IMR-90 (cell line): ENCODE data around the gene GAREM1. TPM values are rescaled to one million over a fixed set of nuclear protein-coding genes. Genes with fewer than 3 reads are reported as not detected.

Experiments
- ATAC-seq: fragments of 200-7000 bp; cut with Tn5 transposase; 2 replicates; pipeline ENCODE4 v1.9.1; 2020; ENCODE audit warnings: low read depth, mild to moderate bottlenecking, moderate library complexity
- BruUV-seq: library from RNA; stranded (reverse); fragments of 400-500 nt; replicated peaks from 2 replicates; lab custom pipeline; 2021; lab: Mats Ljungman, UMichigan
- CTCF ChIA-PET: fragments of 300-600 bp; formaldehyde crosslinking; extraction: SDS; loops from one replicate; lab custom pipeline; 2021; ENCODE audit warnings: antibody characterized with exemption; lab: Yijun Ruan, JAX
- POLR2A ChIA-PET: fragments of 300-600 bp; sonication (Branson Sonifier 250); formaldehyde crosslinking; loops from one replicate; lab custom pipeline; 2022; ENCODE audit warnings: antibody characterized with exemption; ENCODE audit not compliant: unreplicated experiment; lab: Charles Lee
- DNase-seq: peaks from one replicate; pipeline ENCODE4 v3.0.0; 2013
- H2AFZ ChIP-seq: replicated peaks from 2 replicates; pipeline ENCODE3; 2013; ENCODE audit warnings: low read length, mild to moderate bottlenecking; ENCODE audit not compliant: poor library complexity
- H2AK5ac ChIP-seq: 2 replicates; pipeline ENCODE4 v1.6.1; 2013; ENCODE audit warnings: low read depth, low read length, inconsistent platforms
- H2AK9ac ChIP-seq: replicated peaks from 2 replicates; pipeline ENCODE3; 2013; ENCODE audit warnings: mild to moderate bottlenecking, low read depth, low read length, moderate library complexity; ENCODE audit not compliant: poor library complexity
- H2BK120ac ChIP-seq: 2 replicates; pipeline ENCODE4 v1.6.1; 2013; ENCODE audit warnings: low read depth, low read length, inconsistent platforms
- H2BK15ac ChIP-seq: 3 replicates; pipeline ENCODE4 v1.6.1; 2013; ENCODE audit warnings: low read depth, low read length, inconsistent platforms
- H2BK20ac ChIP-seq: 2 replicates; pipeline ENCODE4 v1.6.1; 2013; ENCODE audit warnings: low read depth, mild to moderate bottlenecking, inconsistent platforms, low read length, moderate library complexity
- H2BK5ac ChIP-seq: 2 replicates; pipeline ENCODE4 v1.6.1; 2013; ENCODE audit warnings: mild to moderate bottlenecking, low read depth, low read length, inconsistent platforms; ENCODE audit not compliant: poor library complexity, severe bottlenecking
- H3K14ac ChIP-seq: replicated peaks from 2 replicates; pipeline ENCODE4 v1.6.1; 2013; ENCODE audit warnings: low read depth, low read length, inconsistent platforms
- H3K18ac ChIP-seq: 2 replicates; pipeline ENCODE4 v1.6.1; 2013; ENCODE audit warnings: low read depth, low read length, control low read depth
- H3K23ac ChIP-seq: 2 replicates; pipeline ENCODE4 v1.6.1; 2013; ENCODE audit warnings: low read depth, low read length, inconsistent platforms
- H3K27ac ChIP-seq: 2 replicates; pipeline ENCODE4 v1.5.1; 2013; ENCODE audit warnings: mild to moderate bottlenecking, control low read depth, low read length; ENCODE audit not compliant: insufficient read depth
- H3K27me3 ChIP-seq: 2 replicates; pipeline ENCODE4 v1.6.1; 2013; ENCODE audit warnings: low read length; ENCODE audit not compliant: control insufficient read depth, insufficient read depth
- H3K36me3 ChIP-seq: 2 replicates; pipeline ENCODE4 v1.6.1; 2013; ENCODE audit warnings: low read length, mixed read lengths; ENCODE audit not compliant: control insufficient read depth, insufficient read depth
- H3K4ac ChIP-seq: 2 replicates; pipeline ENCODE4 v1.6.1; 2013; ENCODE audit warnings: low read depth, low read length, inconsistent platforms
- H3K4me1 ChIP-seq: 2 replicates; pipeline ENCODE4 v1.6.1; 2013; ENCODE audit warnings: low read length, mixed read lengths; ENCODE audit not compliant: control insufficient read depth, insufficient read depth
- H3K4me2 ChIP-seq: 2 replicates; pipeline ENCODE4 v1.6.1; 2013; ENCODE audit warnings: low read depth, mild to moderate bottlenecking, control low read depth, low read length, moderate library complexity
- H3K4me3 ChIP-seq: 2 replicates; pipeline ENCODE4 v1.5.1; 2013; ENCODE audit warnings: low read depth, mild to moderate bottlenecking, control low read depth, low read length, moderate library complexity; ENCODE audit not compliant: insufficient read depth
- H3K56ac ChIP-seq: 2 replicates; pipeline ENCODE4 v1.6.1; 2013; ENCODE audit warnings: low read length, inconsistent platforms; ENCODE audit not compliant: insufficient read depth; ENCODE audit errors: extremely low read depth
- H3K79me1 ChIP-seq, 2 experiments: 2 replicates each; pipeline ENCODE4 v1.6.1; 2013; ENCODE audit warnings: low read length in 2 of 2, inconsistent platforms in 1 of 2, low read depth in 1 of 2
- H3K9ac ChIP-seq: 2 replicates; pipeline ENCODE4 v1.6.1; 2013; ENCODE audit warnings: low read depth, low read length, control low read depth
- H3K9me1 ChIP-seq: 2 replicates; pipeline ENCODE4 v1.6.1; 2013; ENCODE audit warnings: low read length, inconsistent platforms; ENCODE audit not compliant: insufficient read depth
- H3K9me3 ChIP-seq: 2 replicates; pipeline ENCODE4 v1.6.1; 2013; ENCODE audit warnings: low read length; ENCODE audit not compliant: control insufficient read depth, insufficient read depth
- H4K20me1 ChIP-seq: 2 replicates; pipeline ENCODE4 v1.6.1; 2013; ENCODE audit warnings: low read length, inconsistent platforms; ENCODE audit not compliant: insufficient read depth
- H4K5ac ChIP-seq: 2 replicates; pipeline ENCODE4 v1.6.1; 2013; ENCODE audit warnings: mild to moderate bottlenecking, low read depth, low read length, control low read depth
- H4K8ac ChIP-seq, 2 experiments: 2 replicates each; pipeline ENCODE4 v1.6.1; 2013; ENCODE audit warnings: low read depth in 2 of 2, low read length in 2 of 2, control low read depth in 1 of 2, inconsistent platforms in 1 of 2
- H4K91ac ChIP-seq: 2 replicates; pipeline ENCODE4 v1.6.1; 2013; ENCODE audit warnings: low read depth, low read length, inconsistent platforms; ENCODE audit not compliant: insufficient read depth
- CHD1 ChIP-seq: IDR thresholded peaks from 2 replicates; pipeline ENCODE4 v1.6.1; 2012; ENCODE audit warnings: low read depth, low read length, improper control_type of control experiment
- FOS ChIP-seq: fragments of 150-350 bp; IDR thresholded peaks from 2 replicates; pipeline ENCODE4 v1.6.1; 2016; ENCODE audit warnings: low read depth, low read length
- MAFK ChIP-seq: IDR thresholded peaks from 2 replicates; pipeline ENCODE4 v1.6.1; 2012; ENCODE audit warnings: low read depth, low read length, improper control_type of control experiment
- MAZ ChIP-seq: IDR thresholded peaks from 2 replicates; pipeline ENCODE4 v1.6.1; 2012; ENCODE audit warnings: low read depth, mild to moderate bottlenecking, low read length, improper control_type of control experiment, moderate library complexity, borderline replicate concordance
- NFE2L2 ChIP-seq: fragments of 150-350 bp; IDR thresholded peaks from 2 replicates; pipeline ENCODE4 v1.6.1; 2016; ENCODE audit warnings: low read depth, mild to moderate bottlenecking, low read length
- POLR2A ChIP-seq: IDR thresholded peaks from 2 replicates; pipeline ENCODE4 v1.6.1; 2012; ENCODE audit warnings: mild to moderate bottlenecking, low read depth, low read length
- RCOR1 ChIP-seq: IDR thresholded peaks from 2 replicates; pipeline ENCODE4 v1.6.1; 2012; ENCODE audit warnings: mild to moderate bottlenecking, low read length, improper control_type of control experiment; ENCODE audit not compliant: insufficient replicate concordance
- WGBS, 2 experiments: methylation state at CpG; one replicate each; pipeline versions ENCODE4 v1.1.5 to v1.1.7; 2013; ENCODE audit warnings: missing lambda C conversion rate in 2 of 2; ENCODE audit not compliant: insufficient read length in 1 of 2; ENCODE audit errors: extremely low coverage in 2 of 2; 5-methylcytosine and 5-hydroxymethylcytosine counted together
- dilution Hi-C: fragments of 300-500 bp; cut with HindIII; formaldehyde crosslinking; loops from one replicate; pipeline ENCODE4 v1.14.3; 2018; ENCODE audit warnings: low sequenced_read_pairs; ENCODE audit not compliant: unreplicated experiment
- in situ Hi-C: fragments of 300-500 bp; cut with MboI; formaldehyde crosslinking; loops from 3 replicates; pipeline ENCODE4 v1.14.3; 2019; ENCODE audit warnings: low sequenced_read_pairs, inconsistent platforms, mixed read lengths
- intact Hi-C: fragments of 100-400 bp; cut with micrococcal nuclease; formaldehyde crosslinking; loops from 2 replicates; pipeline ENCODE4 v1.10.0; 2022
- polyA plus RNA-seq, 3 experiments: library from polyadenylated mRNA; depleted of rRNA; stranded (reverse); fragments of >200 nt; gene quantifications; 2 replicates each; pipeline ENCODE4 v1.2.3, GENCODE V29; 2012; ENCODE audit warnings: low replicate concordance in 1 of 3
- total RNA-seq: library from RNA; depleted of rRNA; stranded (reverse); fragments of >200 nt; gene quantifications from 2 replicates; pipeline ENCODE4 v1.2.3, GENCODE V29; 2012
- TF ChIP-seq, protein P1 (sequence below): fragments of 150-350 bp; IDR thresholded peaks from 2 replicates; pipeline ENCODE4 v1.6.1; 2017; ENCODE audit warnings: mild to moderate bottlenecking, antibody characterized with exemption, low read length, low read depth
- TF ChIP-seq, protein P2 (sequence below): fragments of 150-350 bp; IDR thresholded peaks from 2 replicates; pipeline ENCODE4 v1.6.1; 2016; ENCODE audit warnings: low read depth, mild to moderate bottlenecking, low read length, moderate library complexity, borderline replicate concordance

GAREM1 gene
- total and polyA plus RNA-seq, 2 of the 4 experiments (the other 2 are of a cell fraction), result 1.4 to 2.3 TPM

DNA sequence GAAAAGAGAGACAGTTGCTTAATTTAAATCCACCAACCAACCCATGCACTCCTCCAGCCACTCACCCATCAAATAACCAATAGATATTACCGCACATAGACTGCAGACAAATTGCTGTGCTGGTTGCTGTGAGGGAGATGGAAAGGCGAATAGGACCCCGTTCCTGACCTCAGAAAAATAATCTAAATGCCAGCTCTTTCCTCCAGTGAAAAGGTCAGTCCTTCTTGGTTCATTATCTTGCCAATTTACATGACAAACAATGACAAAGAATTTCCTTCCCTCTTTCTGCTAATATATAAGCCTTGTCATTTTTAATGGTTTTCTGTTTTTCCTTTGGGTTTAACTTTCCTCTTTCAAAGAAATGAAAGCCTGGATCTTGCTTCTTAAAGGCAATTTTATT, 219.2 kb downstream of the GAREM1 start:
- Histone ChIP-seq H2BK15ac (no peak overlapping the region), H3K4me3 (no peak overlapping the region), H3K9ac (no peak overlapping the region), H4K20me1 (no peaks in the 10 kb centered on the region), H4K91ac (no peak overlapping the region), H4K5ac (no peak overlapping the region), H3K9me1 (no peaks in the 10 kb centered on the region), H2AFZ (no peak overlapping the region), H2BK20ac (no peak overlapping the region), H3K27ac (no peak overlapping the region), H3K23ac (no peak overlapping the region), H3K4ac (no peak overlapping the region), H4K8ac (no peak overlapping the region), H3K18ac (no peak overlapping the region), H3K27me3 (no peaks in the 10 kb centered on the region), H2AK9ac (no peak overlapping the region), H3K14ac (no peak overlapping the region), H3K4me2 (no peak overlapping the region), H2AK5ac (no peak overlapping the region), H3K56ac (no peak overlapping the region), H2BK5ac (no peak overlapping the region), H3K4me1 (no peaks in the 10 kb centered on the region), H2BK120ac (no peak overlapping the region), H3K9me3 (no peaks in the 10 kb centered on the region), H3K36me3 (no peaks in the 10 kb centered on the region), H3K79me1 (no peaks in the 10 kb centered on the region)
- WGBS, 2 experiments, result no CpG with 5 or more reads among the region's 3 CpGs
- no peak for DNase-seq
- dilution Hi-C loops, result no loop called here
- ChIA-PET POLR2A (no interaction called here), CTCF (interaction anchor here (0.5 to 1.2 kb wide), 4 partner anchors 9 to 542 kb away, joined by 3 to 7 read pairs (median 3); partner anchors contain the start of gene GAREM1)
- BruUV-seq, result no TSS peak
- in situ Hi-C loops, result no loop called here
- TF ChIP-seq, protein P1, sequence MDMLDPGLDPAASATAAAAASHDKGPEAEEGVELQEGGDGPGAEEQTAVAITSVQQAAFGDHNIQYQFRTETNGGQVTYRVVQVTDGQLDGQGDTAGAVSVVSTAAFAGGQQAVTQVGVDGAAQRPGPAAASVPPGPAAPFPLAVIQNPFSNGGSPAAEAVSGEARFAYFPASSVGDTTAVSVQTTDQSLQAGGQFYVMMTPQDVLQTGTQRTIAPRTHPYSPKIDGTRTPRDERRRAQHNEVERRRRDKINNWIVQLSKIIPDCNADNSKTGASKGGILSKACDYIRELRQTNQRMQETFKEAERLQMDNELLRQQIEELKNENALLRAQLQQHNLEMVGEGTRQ, result no peak
- TF ChIP-seq RCOR1, result no peak
- no peak for TF ChIP-seq FOS
- no peak for TF ChIP-seq MAZ
- TF ChIP-seq NFE2L2, result no peak
- TF ChIP-seq, protein P2, sequence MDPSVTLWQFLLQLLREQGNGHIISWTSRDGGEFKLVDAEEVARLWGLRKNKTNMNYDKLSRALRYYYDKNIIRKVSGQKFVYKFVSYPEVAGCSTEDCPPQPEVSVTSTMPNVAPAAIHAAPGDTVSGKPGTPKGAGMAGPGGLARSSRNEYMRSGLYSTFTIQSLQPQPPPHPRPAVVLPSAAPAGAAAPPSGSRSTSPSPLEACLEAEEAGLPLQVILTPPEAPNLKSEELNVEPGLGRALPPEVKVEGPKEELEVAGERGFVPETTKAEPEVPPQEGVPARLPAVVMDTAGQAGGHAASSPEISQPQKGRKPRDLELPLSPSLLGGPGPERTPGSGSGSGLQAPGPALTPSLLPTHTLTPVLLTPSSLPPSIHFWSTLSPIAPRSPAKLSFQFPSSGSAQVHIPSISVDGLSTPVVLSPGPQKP, result no peak
- TF ChIP-seq POLR2A, result no peak
- TF ChIP-seq MAFK, result no peak
- no peak for TF ChIP-seq CHD1
- intact Hi-C loops, result no loop called here
- ATAC-seq, result no peak
